Skin of body (tissue), 2 donors: Measurements from ENCODE around the gene PLEK. TPM values are rescaled to one million over a fixed set of nuclear protein-coding genes. Genes with fewer than 3 reads are reported as not detected.
A peak's percentile ranks its signal among the peaks of the same experiment; 100 is the strongest.
"Not testable (repeated sequence)": the region's sequence is repeated elsewhere in the genome, so short reads cannot be mapped to it uniquely, and the experiment has no call there.

Experiments
- DNase-seq: peaks from one replicate; lab custom pipeline; 2025; lab: John Stamatoyannopoulos, UW
- total RNA-seq: library from RNA; depleted of rRNA; stranded (reverse); fragments of >200 nt; gene quantifications from one replicate; pipeline ENCODE4 v1.2.3, GENCODE V29; 2014

The PLEK gene
- total RNA-seq, 1 donor from 2014 or later, result 12.8 TPM

- no peak for DNase-seq
These were observed 19.5 kb downstream of the PLEK start for GRCh38 chr2:68384485-68385107.

- DNase-seq, result no peak
These were observed 20.3 kb downstream of the PLEK start for GRCh38 chr2:68385220-68385906.

DNA sequence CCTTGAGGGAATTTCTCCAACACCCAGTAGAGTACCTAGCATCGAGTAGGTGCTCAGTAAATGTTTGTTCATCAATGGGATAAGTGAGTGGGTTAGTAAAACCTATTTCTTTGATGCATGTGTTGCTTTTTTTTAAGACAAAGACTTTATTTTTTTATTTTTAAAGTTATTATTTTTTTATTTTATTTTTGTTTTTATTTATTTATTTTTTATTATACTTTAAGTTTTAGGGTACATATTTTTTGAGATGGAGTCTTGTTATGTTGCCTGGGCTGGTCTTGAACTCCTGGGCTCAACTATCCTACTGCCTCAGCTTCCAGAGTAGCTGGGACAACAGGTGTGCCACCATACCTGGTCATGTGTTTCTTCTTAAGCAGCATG lies 20.8 kb downstream of the PLEK start:
- no peak for DNase-seq

GRCh38 chr2:68386365-68386764 lies 21.3 kb downstream of the PLEK start:
- DNase-seq, result no peak

DNA sequence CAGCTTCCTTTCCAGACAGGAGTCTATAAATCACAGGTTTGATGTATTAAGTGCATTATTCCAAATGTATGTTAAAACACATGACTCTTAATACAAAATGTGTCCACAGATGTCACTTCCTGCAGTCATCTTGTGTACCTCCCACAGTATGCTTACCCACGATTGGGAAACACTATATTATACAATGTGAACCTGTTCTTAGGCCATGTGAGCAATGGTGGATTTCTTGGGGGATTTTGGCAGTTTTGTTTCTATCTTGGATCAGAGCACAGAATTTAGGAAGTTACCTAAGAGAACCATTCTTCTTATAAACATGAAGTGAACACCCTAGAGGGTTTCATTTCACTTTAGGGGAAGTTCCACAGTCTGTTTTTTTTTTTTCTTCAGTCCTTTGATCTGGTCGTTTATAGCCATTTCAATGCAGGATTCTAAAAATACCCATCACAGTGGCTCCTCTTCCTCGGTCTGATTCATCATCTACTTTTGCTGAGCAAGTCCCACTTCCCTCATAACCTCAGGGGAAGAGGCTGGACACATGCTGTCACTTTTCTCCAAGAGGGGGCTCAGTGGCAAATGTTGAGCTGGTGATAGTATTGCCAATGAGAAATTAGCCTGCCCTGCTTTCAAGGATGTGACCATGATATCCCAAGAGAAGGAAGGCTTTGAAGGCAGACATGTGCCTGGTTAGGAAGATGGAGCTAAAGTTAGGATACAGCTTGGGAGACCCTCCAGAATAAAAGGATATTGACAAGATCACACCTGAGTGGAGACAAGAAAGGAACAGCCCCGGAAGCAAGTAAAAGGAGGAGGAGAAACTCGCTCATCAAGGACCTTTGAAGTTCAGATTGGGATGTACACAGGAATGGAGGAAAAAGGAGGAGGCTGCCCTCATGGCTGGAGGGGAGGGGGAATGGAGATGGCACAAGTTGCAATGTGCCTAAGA lies 22.6 kb downstream of the PLEK start:
- no peak for DNase-seq

DNA sequence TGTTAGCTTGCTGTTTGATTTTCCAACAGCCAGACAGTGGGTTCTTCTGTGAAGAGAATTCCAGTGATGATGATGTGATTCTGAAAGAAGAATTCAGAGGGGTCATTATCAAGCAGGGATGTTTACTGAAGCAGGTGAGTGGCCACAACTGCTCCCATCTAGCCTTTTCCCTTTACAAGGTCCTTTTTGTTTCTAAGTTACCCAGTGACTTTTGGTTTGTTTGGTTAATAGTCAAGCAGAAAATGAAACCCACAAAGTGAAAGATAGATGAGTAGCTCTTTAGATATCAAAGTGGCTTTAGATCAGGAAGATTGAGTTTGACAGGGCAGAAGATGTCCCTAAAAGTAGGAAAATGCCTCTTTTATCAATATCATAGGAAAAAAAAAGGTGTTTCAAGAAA lies 23.3 kb downstream of the PLEK start:
- DNase-seq, result no peak

DNA sequence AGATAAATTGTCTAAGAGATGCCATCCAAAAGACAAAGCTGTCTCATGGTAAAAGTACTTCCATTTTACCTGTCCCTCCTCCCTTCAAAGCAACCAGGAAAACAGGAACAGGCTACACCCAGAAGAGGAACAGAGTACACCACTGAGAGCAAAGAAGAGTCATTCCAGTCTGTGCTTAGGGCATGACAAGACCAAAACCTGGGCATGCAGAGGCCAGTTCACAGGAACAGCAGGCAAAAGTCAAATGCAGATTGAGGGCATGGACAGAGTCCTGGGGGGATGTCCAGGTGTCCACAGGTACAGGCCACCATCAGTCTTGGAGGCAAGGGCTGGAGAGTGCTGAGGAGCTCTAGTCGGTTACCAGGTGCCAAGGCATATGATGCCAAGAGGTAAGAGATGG lies 23.7 kb downstream of the PLEK start:
- no peak for DNase-seq

DNA sequence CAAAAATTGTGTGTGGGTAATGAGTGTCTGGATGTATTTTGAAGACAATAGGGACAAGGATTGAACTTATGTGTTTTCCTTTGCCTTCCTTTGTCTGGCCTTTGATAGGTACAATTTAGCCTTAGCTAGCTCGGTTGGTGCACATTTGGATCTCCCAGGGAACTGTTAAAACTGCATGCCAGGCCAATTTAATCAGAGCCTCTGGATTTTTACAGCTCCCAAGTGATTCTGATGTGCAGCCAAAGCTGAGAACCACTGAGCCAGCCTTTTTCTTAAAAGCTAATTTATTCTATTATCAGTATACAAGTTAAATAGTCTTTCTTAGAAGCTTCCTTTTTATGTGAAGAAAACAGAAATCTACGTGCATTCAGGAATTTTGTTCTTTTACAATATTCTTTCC lies 25.0 kb downstream of the PLEK start:
- no peak for DNase-seq

- no peak for DNase-seq
These were observed 25.5 kb downstream of the PLEK start for GRCh38 chr2:68390586-68390985.

DNA sequence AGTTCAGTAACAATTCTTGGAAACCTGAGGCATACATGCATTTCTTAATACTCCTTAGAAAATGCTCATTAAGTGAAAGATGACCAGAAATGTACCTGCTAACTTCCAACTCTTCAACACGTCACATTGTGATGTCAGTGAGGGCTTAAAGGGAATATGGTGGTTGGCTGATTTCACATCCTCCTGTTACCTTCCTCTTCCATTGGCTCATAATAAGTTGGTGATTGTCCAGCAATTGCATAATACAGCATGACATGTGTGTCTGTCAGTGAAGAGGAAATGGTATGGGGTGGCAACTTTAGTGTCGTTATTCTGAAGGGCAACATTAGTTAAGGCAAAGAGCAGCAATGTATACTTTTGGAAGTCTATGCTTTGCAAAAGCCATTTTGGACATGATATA lies 26.0 kb downstream of the PLEK start:
- no peak for DNase-seq

DNA sequence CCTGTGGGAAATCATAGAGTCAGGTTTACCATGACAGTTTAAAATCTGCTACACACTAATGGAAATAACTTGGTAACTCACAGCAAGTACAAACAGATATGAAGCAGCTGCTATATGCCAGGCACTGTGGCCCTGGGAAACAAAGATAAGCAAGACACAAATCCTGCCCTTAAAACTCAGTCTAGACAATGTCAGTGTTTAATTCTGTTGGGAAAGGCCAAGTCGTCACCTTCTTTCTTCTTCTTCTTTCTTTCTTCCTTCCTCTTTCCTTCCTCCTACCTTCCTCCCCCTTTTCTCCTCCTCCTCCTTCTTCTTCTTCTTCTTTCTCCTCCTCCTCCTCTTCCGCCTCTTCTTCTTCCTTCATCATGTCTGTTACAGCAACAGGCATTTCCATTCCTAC lies 26.8 kb downstream of the PLEK start:
- no peak for DNase-seq

DNA sequence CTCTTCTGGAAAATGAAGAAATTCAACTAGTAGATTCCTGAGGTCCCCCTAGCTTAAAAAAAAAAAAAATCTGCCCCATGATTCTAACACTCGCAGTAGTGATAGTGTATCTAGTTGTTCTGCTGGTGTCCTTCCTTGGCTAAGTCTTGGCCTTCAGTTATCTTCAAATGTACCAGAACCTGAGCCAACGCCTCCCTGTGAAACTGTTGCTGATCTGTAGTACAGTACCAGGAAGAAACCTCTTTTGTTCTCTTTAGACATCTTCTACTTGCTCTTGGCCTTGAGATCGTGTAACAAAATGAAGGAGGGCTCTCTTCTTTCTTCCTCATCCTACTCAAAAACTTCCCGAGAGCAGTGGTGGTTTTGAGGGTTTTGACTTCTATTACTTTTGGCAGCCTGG lies 31.0 kb downstream of the PLEK start:
- no peak for DNase-seq

DNA sequence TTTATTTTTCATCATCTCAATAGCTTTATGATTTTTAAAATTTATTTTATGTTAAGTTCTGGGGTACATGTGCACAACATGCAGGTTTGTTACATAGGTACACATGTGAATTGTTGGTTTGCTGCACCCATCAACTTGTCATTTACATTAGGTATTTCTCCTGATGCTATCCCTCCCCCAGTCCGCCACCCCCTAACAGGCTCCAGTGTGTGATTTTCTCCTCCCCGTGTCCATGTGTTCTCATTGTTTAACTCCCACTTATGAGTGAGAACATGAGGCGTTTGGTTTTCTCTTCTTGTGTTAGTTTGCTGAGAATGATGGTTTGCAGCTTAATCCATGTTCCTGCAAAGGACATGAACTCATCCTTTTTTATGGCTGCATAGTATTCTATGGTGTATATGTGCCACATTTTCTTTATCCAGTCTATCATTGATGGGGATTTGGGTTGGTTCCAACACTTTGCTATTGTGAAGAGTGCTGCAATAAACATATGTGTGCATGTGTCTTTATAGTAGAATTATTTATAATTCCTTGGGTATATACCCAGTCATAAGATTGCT lies 32.7 kb downstream of the PLEK start:
- DNase-seq, result not testable (repeated sequence)

GRCh38 chr2:68403199-68403644 lies 38.1 kb downstream of the PLEK start:
- DNase-seq, result no peak

GRCh38 chr2:68404164-68404563 lies 39.1 kb downstream of the PLEK start:
- DNase-seq, result no peak

DNA sequence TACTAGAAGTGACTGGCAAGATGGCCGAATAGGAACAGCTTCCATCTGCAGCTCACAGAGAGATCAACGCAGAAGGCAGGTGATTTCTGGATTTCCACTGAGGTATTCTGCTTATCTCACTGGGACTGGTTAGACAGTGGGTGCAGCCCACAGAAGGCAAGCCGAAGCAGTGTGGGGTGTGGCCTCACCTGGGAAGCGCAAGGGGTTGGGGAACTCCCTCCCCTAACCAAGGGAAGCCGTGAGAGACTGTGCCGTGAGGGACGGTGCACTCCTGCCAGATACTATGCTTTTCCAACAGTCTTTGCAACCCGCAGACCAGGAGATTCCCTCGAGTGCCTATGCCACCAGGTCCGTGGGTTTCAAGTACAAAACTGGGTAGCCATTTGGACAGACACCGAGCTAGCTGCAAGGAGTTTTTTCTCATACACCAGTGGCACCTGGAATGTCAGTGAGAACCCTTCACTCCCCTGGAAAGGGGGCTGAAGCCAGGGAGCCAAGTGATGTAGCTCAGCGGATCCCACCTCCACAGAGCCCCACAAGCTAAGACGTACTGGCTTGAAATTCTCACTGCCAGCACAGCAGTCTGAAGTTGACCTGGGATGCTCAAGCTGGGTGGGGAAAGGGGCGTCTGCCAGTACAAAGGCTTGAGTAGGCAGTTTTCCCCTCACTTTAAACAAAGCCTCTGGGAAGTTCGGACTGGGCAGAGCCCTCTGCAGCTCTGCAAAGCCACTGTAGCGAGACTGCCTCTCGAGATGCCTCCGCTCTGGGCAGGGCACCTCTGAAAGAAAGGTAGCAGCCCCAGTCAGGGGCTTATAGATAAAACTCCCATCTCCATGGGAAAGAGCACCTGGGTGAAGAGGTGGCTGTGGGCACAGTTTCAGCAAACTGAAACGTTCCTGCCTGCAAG lies 40.1 kb downstream of the PLEK start:
- DNase-seq, result no peak

DNA sequence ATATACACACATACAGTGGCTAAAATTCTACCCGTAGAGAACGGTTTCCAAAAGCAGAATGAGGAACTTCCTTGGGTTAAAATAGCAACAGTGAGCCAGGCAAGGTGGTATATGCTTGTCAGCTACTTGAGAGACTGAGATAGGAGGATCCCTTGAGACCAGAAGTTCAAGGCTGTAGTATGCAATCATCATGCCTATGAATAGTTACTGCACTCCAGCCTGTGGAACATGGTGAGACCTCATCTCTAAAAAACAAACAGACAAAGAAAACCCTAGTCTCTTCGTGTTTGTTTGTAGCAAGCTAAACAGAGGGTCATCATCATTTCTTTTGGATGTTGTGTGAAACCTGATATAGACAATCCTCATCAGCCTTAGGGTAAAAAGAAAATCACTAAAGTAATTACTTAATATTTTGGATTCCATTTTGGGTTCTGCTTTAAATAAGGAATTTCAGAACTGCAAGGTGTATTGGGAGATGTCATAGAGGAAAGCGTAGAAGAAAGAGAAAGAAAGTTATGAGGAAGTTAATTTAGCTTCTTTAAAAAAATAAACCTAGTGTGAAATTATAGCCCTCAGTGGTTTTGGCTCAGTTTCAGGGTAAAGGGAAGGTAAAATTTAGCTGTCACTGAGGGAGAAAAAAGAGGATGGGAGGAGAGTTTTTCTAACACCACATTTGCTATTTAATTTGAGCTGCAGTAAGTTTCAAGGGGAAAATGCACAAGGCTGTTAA lies 46.5 kb downstream of the PLEK start:
- DNase-seq, result no peak

GRCh38 chr2:68412127-68412819 lies 47.2 kb downstream of the PLEK start:
- DNase-seq, result no peak

- peak; percentile 37 for DNase-seq
These were observed 48.4 kb downstream of the PLEK start for GRCh38 chr2:68413466-68413865.

GRCh38 chr2:68414452-68414851 lies 49.4 kb downstream of the PLEK start:
- DNase-seq, result no peak
